Brain microvascular endothelial cell (primary cell): ENCODE data around the gene TMPRSS13.

Source experiments
- DNase-seq: peaks from one replicate; pipeline ENCODE4 v3.0.0-alpha.2; 2020
- H3K27ac ChIP-seq: fragments of 250-450 bp; sonication (Bioruptor Pico); 2 replicates; pipeline ENCODE4 v1.5.1; 2020; ENCODE audit warnings: mild to moderate bottlenecking, moderate library complexity
- H3K27me3 ChIP-seq: fragments of 250-450 bp; sonication (Bioruptor Pico); replicated peaks from 2 replicates; pipeline ENCODE4 v1.5.1; 2020; ENCODE audit warnings: mild to moderate bottlenecking
- H3K36me3 ChIP-seq: fragments of 250-450 bp; sonication (Bioruptor Pico); replicated peaks from 2 replicates; pipeline ENCODE4 v1.5.1; 2020; ENCODE audit warnings: mild to moderate bottlenecking
- H3K4me3 ChIP-seq: 2 replicates; pipeline ENCODE4 v1.5.1; 2011; ENCODE audit warnings: low read depth, mild to moderate bottlenecking, control low read depth, low read length, moderate library complexity
- CTCF ChIP-seq: IDR thresholded peaks from 2 replicates; pipeline ENCODE4 v1.5.1; 2011; ENCODE audit warnings: low read depth, mild to moderate bottlenecking, moderate library complexity, low read length, control low read depth, inconsistent platforms; ENCODE audit errors: missing control alignments
- in situ Hi-C: cut with HindIII; loops from 2 replicates; pipeline ENCODE4 v1.10.0; 2017; ENCODE audit warnings: low sequenced_read_pairs, low pct_ligation_motif_present

The TMPRSS13 gene

GRCh38 chr11:117879516-117880480 is 49.4 kb downstream of the TMPRSS13 start:
- no peak for DNase-seq
- in situ Hi-C loops: no loop called here
- Histone ChIP-seq H3K36me3 (no peaks in the 10 kb centered on the region), H3K27ac (no peak overlapping the region), H3K27me3 (peaks cover 34% of the 10 kb centered on the region), H3K4me3 (no peak overlapping the region)
- no peak for TF ChIP-seq CTCF

GRCh38 chr11:117878939-117879475 is 50.2 kb downstream of the TMPRSS13 start:
- in situ Hi-C loops: no loop called here
- no peaks in the 10 kb centered on the region for H3K36me3 ChIP-seq

GRCh38 chr11:117878314-117878938 is 50.8 kb downstream of the TMPRSS13 start:
- no peak for TF ChIP-seq CTCF
- H3K4me3 ChIP-seq: no peak overlapping the region
- H3K27ac ChIP-seq: no peak overlapping the region
- H3K27me3 ChIP-seq: peaks cover 47% of the 10 kb centered on the region
- no peak for DNase-seq
- no peaks in the 10 kb centered on the region for H3K36me3 ChIP-seq
- in situ Hi-C loops: no loop called here

More at GRCh38 chr11:117878939-117879475, 50.2 kb downstream of the TMPRSS13 start:
- no peak overlapping the region for H3K27ac ChIP-seq
- no peak for TF ChIP-seq CTCF
- H3K27me3 ChIP-seq: peaks cover 41% of the 10 kb centered on the region
- DNase-seq: no peak
- no peak overlapping the region for H3K4me3 ChIP-seq

- DNase-seq: no peak
- TF ChIP-seq CTCF: no peak
- H3K4me3 ChIP-seq: no peak overlapping the region
- H3K27me3 ChIP-seq: peaks cover 59% of the 10 kb centered on the region
- no peak overlapping the region for H3K27ac ChIP-seq
- in situ Hi-C loops: no loop called here
- H3K36me3 ChIP-seq: no peaks in the 10 kb centered on the region
Observed at GRCh38 chr11:117877120-117877784, 52.0 kb downstream of the TMPRSS13 start.

- DNase-seq: no peak
- Histone ChIP-seq H3K27me3 (peaks cover 65% of the 10 kb centered on the region), H3K27ac (no peak within 1 kb of the TSS), H3K36me3 (no peaks in the 10 kb centered on the region), H3K4me3 (peak within 1 kb of the TSS; percentile 36)
- no peak for TF ChIP-seq CTCF
- in situ Hi-C loops: no loop called here
Observed at GRCh38 chr11:117876341-117877119, 52.7 kb downstream of the TMPRSS13 start, which contains the start of gene FXYD6. TSS of gene FXYD6 (minus strand) at chr11:117876658. CDS start at chr11:117842776, 33,882 bp downstream.
